IMR-90 (cell line): ENCODE measurements around the gene CDH13. TPM values are rescaled to one million over a fixed set of nuclear protein-coding genes. Genes with fewer than 3 reads are reported as not detected.

Experiments used
- ATAC-seq: fragments of 200-7000 bp; cut with Tn5 transposase; 2 replicates; pipeline ENCODE4 v1.9.1; 2020; ENCODE audit warnings: low read depth, mild to moderate bottlenecking, moderate library complexity
- BruUV-seq: library from RNA; stranded (reverse); fragments of 400-500 nt; replicated peaks from 2 replicates; lab custom pipeline; 2021; lab: Mats Ljungman, UMichigan
- CTCF ChIA-PET: fragments of 300-600 bp; formaldehyde crosslinking; extraction: SDS; loops from one replicate; lab custom pipeline; 2021; ENCODE audit warnings: antibody characterized with exemption; lab: Yijun Ruan, JAX
- POLR2A ChIA-PET: fragments of 300-600 bp; sonication (Branson Sonifier 250); formaldehyde crosslinking; loops from one replicate; lab custom pipeline; 2022; ENCODE audit warnings: antibody characterized with exemption; ENCODE audit not compliant: unreplicated experiment; lab: Charles Lee
- DNase-seq: peaks from one replicate; pipeline ENCODE4 v3.0.0; 2013
- H2AFZ ChIP-seq: replicated peaks from 2 replicates; pipeline ENCODE3; 2013; ENCODE audit warnings: low read length, mild to moderate bottlenecking; ENCODE audit not compliant: poor library complexity
- H2AK5ac ChIP-seq: 2 replicates; pipeline ENCODE4 v1.6.1; 2013; ENCODE audit warnings: low read depth, low read length, inconsistent platforms
- H2AK9ac ChIP-seq: replicated peaks from 2 replicates; pipeline ENCODE3; 2013; ENCODE audit warnings: mild to moderate bottlenecking, low read depth, low read length, moderate library complexity; ENCODE audit not compliant: poor library complexity
- H2BK120ac ChIP-seq: 2 replicates; pipeline ENCODE4 v1.6.1; 2013; ENCODE audit warnings: low read depth, low read length, inconsistent platforms
- H2BK15ac ChIP-seq: 3 replicates; pipeline ENCODE4 v1.6.1; 2013; ENCODE audit warnings: low read depth, low read length, inconsistent platforms
- H2BK20ac ChIP-seq: 2 replicates; pipeline ENCODE4 v1.6.1; 2013; ENCODE audit warnings: low read depth, mild to moderate bottlenecking, inconsistent platforms, low read length, moderate library complexity
- H2BK5ac ChIP-seq: 2 replicates; pipeline ENCODE4 v1.6.1; 2013; ENCODE audit warnings: mild to moderate bottlenecking, low read depth, low read length, inconsistent platforms; ENCODE audit not compliant: poor library complexity, severe bottlenecking
- H3K14ac ChIP-seq: replicated peaks from 2 replicates; pipeline ENCODE4 v1.6.1; 2013; ENCODE audit warnings: low read depth, low read length, inconsistent platforms
- H3K18ac ChIP-seq: 2 replicates; pipeline ENCODE4 v1.6.1; 2013; ENCODE audit warnings: low read depth, low read length, control low read depth
- H3K23ac ChIP-seq: 2 replicates; pipeline ENCODE4 v1.6.1; 2013; ENCODE audit warnings: low read depth, low read length, inconsistent platforms
- H3K27ac ChIP-seq: 2 replicates; pipeline ENCODE4 v1.5.1; 2013; ENCODE audit warnings: mild to moderate bottlenecking, control low read depth, low read length; ENCODE audit not compliant: insufficient read depth
- H3K27me3 ChIP-seq: 2 replicates; pipeline ENCODE4 v1.6.1; 2013; ENCODE audit warnings: low read length; ENCODE audit not compliant: control insufficient read depth, insufficient read depth
- H3K36me3 ChIP-seq: 2 replicates; pipeline ENCODE4 v1.6.1; 2013; ENCODE audit warnings: low read length, mixed read lengths; ENCODE audit not compliant: control insufficient read depth, insufficient read depth
- H3K4ac ChIP-seq: 2 replicates; pipeline ENCODE4 v1.6.1; 2013; ENCODE audit warnings: low read depth, low read length, inconsistent platforms
- H3K4me1 ChIP-seq: 2 replicates; pipeline ENCODE4 v1.6.1; 2013; ENCODE audit warnings: low read length, mixed read lengths; ENCODE audit not compliant: control insufficient read depth, insufficient read depth
- H3K4me2 ChIP-seq: 2 replicates; pipeline ENCODE4 v1.6.1; 2013; ENCODE audit warnings: low read depth, mild to moderate bottlenecking, control low read depth, low read length, moderate library complexity
- H3K4me3 ChIP-seq: 2 replicates; pipeline ENCODE4 v1.5.1; 2013; ENCODE audit warnings: low read depth, mild to moderate bottlenecking, control low read depth, low read length, moderate library complexity; ENCODE audit not compliant: insufficient read depth
- H3K56ac ChIP-seq: 2 replicates; pipeline ENCODE4 v1.6.1; 2013; ENCODE audit warnings: low read length, inconsistent platforms; ENCODE audit not compliant: insufficient read depth; ENCODE audit errors: extremely low read depth
- H3K79me1 ChIP-seq, 2 experiments: 2 replicates each; pipeline ENCODE4 v1.6.1; 2013; ENCODE audit warnings: low read length in 2 of 2, inconsistent platforms in 1 of 2, low read depth in 1 of 2
- H3K9ac ChIP-seq: 2 replicates; pipeline ENCODE4 v1.6.1; 2013; ENCODE audit warnings: low read depth, low read length, control low read depth
- H3K9me1 ChIP-seq: 2 replicates; pipeline ENCODE4 v1.6.1; 2013; ENCODE audit warnings: low read length, inconsistent platforms; ENCODE audit not compliant: insufficient read depth
- H3K9me3 ChIP-seq: 2 replicates; pipeline ENCODE4 v1.6.1; 2013; ENCODE audit warnings: low read length; ENCODE audit not compliant: control insufficient read depth, insufficient read depth
- H4K20me1 ChIP-seq: 2 replicates; pipeline ENCODE4 v1.6.1; 2013; ENCODE audit warnings: low read length, inconsistent platforms; ENCODE audit not compliant: insufficient read depth
- H4K5ac ChIP-seq: 2 replicates; pipeline ENCODE4 v1.6.1; 2013; ENCODE audit warnings: mild to moderate bottlenecking, low read depth, low read length, control low read depth
- H4K8ac ChIP-seq, 2 experiments: 2 replicates each; pipeline ENCODE4 v1.6.1; 2013; ENCODE audit warnings: low read depth in 2 of 2, low read length in 2 of 2, control low read depth in 1 of 2, inconsistent platforms in 1 of 2
- H4K91ac ChIP-seq: 2 replicates; pipeline ENCODE4 v1.6.1; 2013; ENCODE audit warnings: low read depth, low read length, inconsistent platforms; ENCODE audit not compliant: insufficient read depth
- CEBPB ChIP-seq: IDR thresholded peaks from 2 replicates; pipeline ENCODE4 v1.6.1; 2012; ENCODE audit warnings: low read depth, low read length, improper control_type of control experiment
- RAD21 ChIP-seq: IDR thresholded peaks from 2 replicates; pipeline ENCODE4 v1.6.1; 2012; ENCODE audit warnings: low read length, improper control_type of control experiment
- WGBS, 2 experiments: methylation state at CpG; one replicate each; pipeline versions ENCODE4 v1.1.5 to v1.1.7; 2013; ENCODE audit warnings: missing lambda C conversion rate in 2 of 2; ENCODE audit not compliant: insufficient read length in 1 of 2; ENCODE audit errors: extremely low coverage in 2 of 2; 5-methylcytosine and 5-hydroxymethylcytosine counted together
- dilution Hi-C: fragments of 300-500 bp; cut with HindIII; formaldehyde crosslinking; loops from one replicate; pipeline ENCODE4 v1.14.3; 2018; ENCODE audit warnings: low sequenced_read_pairs; ENCODE audit not compliant: unreplicated experiment
- in situ Hi-C: fragments of 300-500 bp; cut with MboI; formaldehyde crosslinking; loops from 3 replicates; pipeline ENCODE4 v1.14.3; 2019; ENCODE audit warnings: low sequenced_read_pairs, inconsistent platforms, mixed read lengths
- intact Hi-C: fragments of 100-400 bp; cut with micrococcal nuclease; formaldehyde crosslinking; loops from 2 replicates; pipeline ENCODE4 v1.10.0; 2022
- polyA plus RNA-seq, 3 experiments: library from polyadenylated mRNA; depleted of rRNA; stranded (reverse); fragments of >200 nt; gene quantifications; 2 replicates each; pipeline ENCODE4 v1.2.3, GENCODE V29; 2012; ENCODE audit warnings: low replicate concordance in 1 of 3
- total RNA-seq: library from RNA; depleted of rRNA; stranded (reverse); fragments of >200 nt; gene quantifications from 2 replicates; pipeline ENCODE4 v1.2.3, GENCODE V29; 2012

The CDH13 gene
- total and polyA plus RNA-seq, 2 of the 4 experiments (the other 2 are of a cell fraction), result 61.6 to 74.7 TPM

DNA sequence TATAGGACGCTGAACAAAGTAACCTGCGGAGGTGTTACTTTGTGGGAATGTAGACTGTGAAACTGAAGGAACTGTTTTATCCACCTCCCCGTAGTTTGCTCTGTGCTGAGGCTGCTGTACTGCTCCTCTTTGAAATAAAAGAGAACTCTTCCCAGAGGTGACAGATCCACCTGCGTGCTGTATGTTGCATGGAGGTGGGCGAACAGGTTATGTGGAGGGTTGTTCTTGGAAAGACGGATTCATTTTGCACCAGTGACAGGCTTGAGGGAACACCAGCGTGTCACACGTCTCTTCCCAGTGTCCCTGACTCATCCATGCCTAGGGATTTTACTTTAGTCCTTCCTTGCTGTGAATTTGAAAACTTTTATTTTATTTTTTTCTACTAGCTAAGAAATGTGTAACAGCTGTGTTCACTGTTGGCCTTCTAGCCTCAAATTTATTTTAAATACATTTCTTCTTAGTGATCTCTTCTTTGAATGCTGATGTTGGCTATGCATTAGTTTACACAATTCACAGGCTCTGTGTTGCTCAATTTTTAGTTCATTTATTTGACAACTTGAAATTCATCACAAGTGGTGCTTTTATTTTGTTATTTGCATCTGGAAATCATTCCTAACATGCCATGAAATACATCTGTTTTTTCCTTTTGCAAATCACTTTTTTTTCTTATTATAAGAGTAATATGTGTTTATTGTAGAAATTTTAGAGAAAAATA, 512.4 kb downstream of the CDH13 start:
- Histone ChIP-seq H2BK20ac (no peak overlapping the region), H3K23ac (no peak overlapping the region), H3K56ac (no peak overlapping the region), H2BK15ac (no peak overlapping the region), H4K8ac (no peak overlapping the region), H4K91ac (no peak overlapping the region), H3K4ac (peak overlapping the region; percentile 30; the same call in 1 of the 2 replicates), H4K5ac (no peak overlapping the region; the same call in 1 of the 2 replicates), H3K36me3 (no peaks in the 10 kb centered on the region), H3K4me2 (no peak overlapping the region; the same call in 1 of the 2 replicates), H2BK5ac (no peak overlapping the region), H3K27ac (peak overlapping the region; percentile 55; the same call in 1 of the 2 replicates), H2AK9ac (no peak overlapping the region), H3K9me3 (no peaks in the 10 kb centered on the region), H4K20me1 (peaks cover 14% of the 10 kb centered on the region; the same call in 1 of the 2 replicates), H3K9ac (no peak overlapping the region), H3K4me1 (peaks cover 14% of the 10 kb centered on the region), H3K18ac (no peak overlapping the region; the same call in 1 of the 2 replicates), H3K9me1 (peaks cover 6% of the 10 kb centered on the region; the same call in 1 of the 2 replicates), H3K14ac (no peak overlapping the region), H3K27me3 (no peaks in the 10 kb centered on the region), H2AFZ (no peak overlapping the region), H3K79me1 (no peaks in the 10 kb centered on the region; a peak in 1 of 4 replicates), H2AK5ac (0 out of 2 replicates have a peak overlapping the region, but pooled peaks have one; percentile 38), H2BK120ac (no peak overlapping the region), H3K4me3 (no peak overlapping the region)
- no peak for ATAC-seq
- ChIA-PET POLR2A (no interaction called here), CTCF (no interaction called here)
- intact Hi-C loops (loop anchor here (10.0 kb wide), 2 partner anchors 216 to 504 kb away; no protein-coding TSS in a partner anchor), dilution Hi-C loops (no loop called here), in situ Hi-C loops (no loop called here)
- BruUV-seq, result no TSS peak
- TF ChIP-seq RAD21 (no peak), CEBPB (0 out of 2 replicates have a peak, but pooled peaks have one; percentile 21)
- 83% methylated on average over 1 of the region's 8 CpGs; no CpG with 5 or more reads in 1 of the 2 experiments for WGBS, 2 experiments
- peak; percentile 51 for DNase-seq
